Endothelial cell of umbilical vein (primary cell): ENCODE data around the gene SMIM7. TPM values are rescaled to one million over a fixed set of nuclear protein-coding genes. Genes with fewer than 3 reads are reported as not detected.

Experiments
- BruUV-seq: library from RNA; stranded (reverse); fragments of 400-500 nt; replicated peaks from 2 replicates; lab custom pipeline; 2021; lab: Mats Ljungman, UMichigan
- CTCF ChIA-PET: fragments of 300-600, 350-600 bp; sonication (Branson Sonifier 250); formaldehyde crosslinking; loops from one replicate; lab custom pipeline; 2021; ENCODE audit warnings: antibody characterized with exemption, inconsistent platforms; lab: Charles Lee
- POLR2A ChIA-PET: fragments of 300-600, 350-600 bp; sonication (Branson Sonifier 250); formaldehyde crosslinking; loops from one replicate; lab custom pipeline; 2021; ENCODE audit warnings: antibody characterized with exemption, inconsistent platforms; lab: Charles Lee
- DNase-seq: peaks from one replicate; pipeline ENCODE4 v3.0.0-alpha.2; 2011; ENCODE audit warnings: low read depth, low spot score
- FAIRE-seq: peaks from 2 replicates; lab custom pipeline; 2011; peaks lifted over from hg19 to GRCh38; lab: Jason Lieb, UNC
- H2AFZ ChIP-seq: 2 replicates; pipeline ENCODE4 v1.6.0; 2012; ENCODE audit warnings: low read depth, low read length, control low read depth, inconsistent platforms
- H3K27ac ChIP-seq: 2 replicates; pipeline ENCODE4 v1.5.1; 2011; ENCODE audit warnings: low read depth, mild to moderate bottlenecking, control low read depth, low read length, moderate library complexity; ENCODE audit not compliant: insufficient read depth
- H3K27me3 ChIP-seq, 2 experiments: 2 replicates each; pipeline versions ENCODE4 v1.6.0 to v1.6.1; 2011; ENCODE audit warnings: low read length in 2 of 2, mixed read lengths in 1 of 2; ENCODE audit not compliant: control insufficient read depth in 2 of 2, insufficient read depth in 2 of 2
- H3K36me3 ChIP-seq, 2 experiments: 2 replicates in 1 of 2; 3 replicates in 1 of 2; pipeline ENCODE4 v1.5.1; 2011; ENCODE audit warnings: low read length in 2 of 2, mild to moderate bottlenecking in 1 of 2, moderate library complexity in 1 of 2; ENCODE audit not compliant: control insufficient read depth in 2 of 2, insufficient read depth in 2 of 2; ENCODE audit errors: extremely low read depth in 1 of 2
- H3K4me1 ChIP-seq: 3 replicates; pipeline ENCODE4 v1.5.1; 2011; ENCODE audit warnings: mild to moderate bottlenecking, low read length; ENCODE audit not compliant: control insufficient read depth, insufficient read depth; ENCODE audit errors: extremely low read depth
- H3K4me2 ChIP-seq: 2 replicates; pipeline ENCODE4 v1.6.1; 2011; ENCODE audit warnings: low read length, control low read depth, mixed read lengths; ENCODE audit not compliant: insufficient read depth
- H3K4me3 ChIP-seq, 3 experiments: fragments of 200-600 bp in 1 of 3; sonication (generic), shearing (Covaris generic) in 1 of 3; replicated peaks in 1 of 3; 2 replicates each; pipeline ENCODE4 v1.5.1; 2011 to 2016; ENCODE audit warnings: control low read depth in 3 of 3, low read length in 3 of 3, mild to moderate bottlenecking in 2 of 3, inconsistent platforms in 1 of 3, low read depth in 1 of 3, moderate library complexity in 1 of 3; ENCODE audit not compliant: insufficient read depth in 1 of 3
- H3K79me2 ChIP-seq: 2 replicates; pipeline ENCODE4 v1.6.0; 2012; ENCODE audit warnings: low read length, inconsistent platforms; ENCODE audit not compliant: control insufficient read depth, insufficient read depth
- H3K9ac ChIP-seq: replicated peaks from 2 replicates; pipeline ENCODE3; 2011; ENCODE audit warnings: low read length, control low read depth; ENCODE audit not compliant: insufficient read depth; ENCODE audit errors: extremely low read depth
- H3K9me1 ChIP-seq: replicated peaks from 3 replicates; pipeline ENCODE4 v1.6.0; 2011; ENCODE audit warnings: mild to moderate bottlenecking, low read length; ENCODE audit not compliant: control insufficient read depth, insufficient read depth; ENCODE audit errors: extremely low read depth
- H3K9me3 ChIP-seq: replicated peaks from 2 replicates; pipeline ENCODE4 v1.5.1; 2012; ENCODE audit warnings: low read length, inconsistent platforms; ENCODE audit not compliant: control insufficient read depth, insufficient read depth
- H4K20me1 ChIP-seq: replicated peaks from 2 replicates; pipeline ENCODE3; 2011; ENCODE audit warnings: mild to moderate bottlenecking, low read length; ENCODE audit not compliant: control insufficient read depth, insufficient read depth; ENCODE audit errors: extremely low read depth
- FOS ChIP-seq: IDR thresholded peaks from 2 replicates; pipeline ENCODE4 v1.6.1; 2011; ENCODE audit warnings: mild to moderate bottlenecking, low read length, moderate library complexity, borderline replicate concordance; ENCODE audit not compliant: insufficient read depth
- GATA2 ChIP-seq: IDR thresholded peaks from 2 replicates; pipeline ENCODE4 v1.7.0; 2011; ENCODE audit warnings: low read depth, mild to moderate bottlenecking, moderate library complexity, mixed read lengths, low read length; ENCODE audit not compliant: insufficient read length, insufficient read depth
- JUN ChIP-seq: IDR thresholded peaks from 2 replicates; pipeline ENCODE4 v1.6.1; 2011; ENCODE audit warnings: borderline replicate concordance, low read depth; ENCODE audit not compliant: insufficient read length, insufficient read depth
- MYC ChIP-seq: IDR thresholded peaks from one replicate; pipeline ENCODE4 v1.6.1; 2011; ENCODE audit warnings: mild to moderate bottlenecking, low read depth, low read length
- POLR2A ChIP-seq: IDR thresholded peaks from 2 replicates; pipeline ENCODE4 v1.6.1; 2012; ENCODE audit warnings: low read depth, mild to moderate bottlenecking, control low read depth, low read length
- POLR2AphosphoS5 ChIP-seq: IDR thresholded peaks from 2 replicates; pipeline ENCODE4 v1.6.1; 2012; ENCODE audit warnings: low read depth, mild to moderate bottlenecking, control low read depth, low read length, moderate library complexity; ENCODE audit not compliant: insufficient read depth
- dilution Hi-C: fragments of 300-500 bp; cut with MboI; formaldehyde crosslinking; loops from one replicate; pipeline ENCODE4 v1.15.0; 2019; ENCODE audit warnings: low sequenced_read_pairs; ENCODE audit not compliant: extremely low pct_ligation_motif_present
- intact Hi-C: fragments of 100-400 bp; cut with micrococcal nuclease; formaldehyde crosslinking; loops from one replicate; pipeline ENCODE4 v1.10.0; 2022
- polyA plus RNA-seq, 4 experiments: library from polyadenylated mRNA; depleted of rRNA in 3 of 4; stranded (reverse) in 3 of 4; unstranded in 1 of 4; fragments of >200 nt; gene quantifications; 2 replicates each; pipeline versions ENCODE4 v1.2.1 to v1.2.3, GENCODE V29; 2011 to 2012; ENCODE audit warnings: missing spikeins in 1 of 4
- total RNA-seq: library from RNA; stranded (reverse); gene quantifications from 2 replicates; pipeline ENCODE4 v1.2.3, GENCODE V29; 2021
- TF ChIP-seq, protein P1 (sequence below), 2 donors: IDR thresholded peaks; 1 replicate in 1 of 2; 2 replicates in 1 of 2; pipeline ENCODE4 v1.5.1; 2011; ENCODE audit warnings: low read length in 2 of 2, mild to moderate bottlenecking in 2 of 2, moderate library complexity in 2 of 2, control low read depth in 1 of 2, inconsistent platforms in 1 of 2, low read depth in 1 of 2; ENCODE audit not compliant: insufficient read depth in 1 of 2; ENCODE audit errors: extremely low read depth in 1 of 2
- TF ChIP-seq, protein P2 (sequence below): IDR thresholded peaks from 2 replicates; pipeline ENCODE4 v1.6.1; 2011; ENCODE audit not compliant: insufficient read depth, insufficient read length

SMIM7 gene
- total and polyA plus RNA-seq, 2 donors (not counting 3 experiments of a cell fraction or from before 2014, with no cell fraction given): 51.1 to 62.0 TPM

DNA sequence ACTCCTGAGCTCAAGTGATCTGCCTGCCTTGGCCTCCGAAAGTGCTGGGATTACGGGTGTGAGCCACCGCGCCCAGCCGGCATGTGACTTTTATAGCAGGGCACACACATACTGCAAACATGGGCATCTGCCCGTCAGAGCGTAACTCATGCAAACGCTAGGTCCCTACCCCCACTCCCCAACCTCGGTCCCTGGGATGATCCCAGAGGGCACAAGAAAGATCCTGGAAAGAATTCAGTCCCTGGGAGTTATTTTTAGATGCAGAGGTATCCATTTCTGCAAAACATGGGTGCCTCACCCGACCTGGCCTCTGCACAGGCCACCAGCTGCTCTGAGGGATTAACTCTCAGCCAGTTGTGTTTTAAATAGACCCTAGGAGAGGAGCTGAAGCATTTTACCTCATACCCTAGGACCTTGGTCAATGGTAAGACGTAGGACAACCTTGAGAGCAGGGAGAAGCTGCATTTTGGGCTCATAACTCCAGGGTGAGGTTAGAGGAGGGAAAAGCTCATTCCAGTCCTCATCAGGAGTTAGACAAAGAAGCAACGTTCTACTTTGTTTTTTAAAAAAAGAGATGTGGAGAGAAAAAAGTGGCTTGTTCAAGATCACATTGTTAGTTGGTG, 11.8 kb upstream of the SMIM7 start:
- Histone ChIP-seq H3K4me2 (no peak overlapping the region), H3K27ac (no peak overlapping the region), H3K79me2 (no peaks in the 10 kb centered on the region), H3K4me3 (no peak overlapping the region), H3K27me3 (no peaks in the 10 kb centered on the region), H3K9ac (no peak overlapping the region), H3K9me1 (no peaks in the 10 kb centered on the region), H3K4me1 (no peaks in the 10 kb centered on the region), H2AFZ (no peak overlapping the region), H4K20me1 (no peaks in the 10 kb centered on the region), H3K9me3 (no peaks in the 10 kb centered on the region), H3K36me3 (no peaks in the 10 kb centered on the region)
- dilution Hi-C loops (no loop called here), intact Hi-C loops (no loop called here)
- no peak for TF ChIP-seq GATA2
- no peak for TF ChIP-seq JUN
- TF ChIP-seq, protein P1, sequence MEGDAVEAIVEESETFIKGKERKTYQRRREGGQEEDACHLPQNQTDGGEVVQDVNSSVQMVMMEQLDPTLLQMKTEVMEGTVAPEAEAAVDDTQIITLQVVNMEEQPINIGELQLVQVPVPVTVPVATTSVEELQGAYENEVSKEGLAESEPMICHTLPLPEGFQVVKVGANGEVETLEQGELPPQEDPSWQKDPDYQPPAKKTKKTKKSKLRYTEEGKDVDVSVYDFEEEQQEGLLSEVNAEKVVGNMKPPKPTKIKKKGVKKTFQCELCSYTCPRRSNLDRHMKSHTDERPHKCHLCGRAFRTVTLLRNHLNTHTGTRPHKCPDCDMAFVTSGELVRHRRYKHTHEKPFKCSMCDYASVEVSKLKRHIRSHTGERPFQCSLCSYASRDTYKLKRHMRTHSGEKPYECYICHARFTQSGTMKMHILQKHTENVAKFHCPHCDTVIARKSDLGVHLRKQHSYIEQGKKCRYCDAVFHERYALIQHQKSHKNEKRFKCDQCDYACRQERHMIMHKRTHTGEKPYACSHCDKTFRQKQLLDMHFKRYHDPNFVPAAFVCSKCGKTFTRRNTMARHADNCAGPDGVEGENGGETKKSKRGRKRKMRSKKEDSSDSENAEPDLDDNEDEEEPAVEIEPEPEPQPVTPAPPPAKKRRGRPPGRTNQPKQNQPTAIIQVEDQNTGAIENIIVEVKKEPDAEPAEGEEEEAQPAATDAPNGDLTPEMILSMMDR (IDR thresholded peaks at IDR 0.05; ENCODE audit: extremely low read depth in 1 of 2, insufficient read depth in 1 of 2, low read depth in 1 of 2, low read length in 2 of 2): no peak
- no peak for TF ChIP-seq POLR2A
- no peak for TF ChIP-seq POLR2AphosphoS5
- no peak for TF ChIP-seq MYC
- TF ChIP-seq, protein P2, sequence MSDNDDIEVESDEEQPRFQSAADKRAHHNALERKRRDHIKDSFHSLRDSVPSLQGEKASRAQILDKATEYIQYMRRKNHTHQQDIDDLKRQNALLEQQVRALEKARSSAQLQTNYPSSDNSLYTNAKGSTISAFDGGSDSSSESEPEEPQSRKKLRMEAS: no peak
- TF ChIP-seq FOS: no peak
- BruUV-seq: no TSS peak
- ChIA-PET CTCF (interaction anchor here (1.4 to 1.5 kb wide), 3 partner anchors 8 to 126 kb away, joined by 3 to 8 read pairs (median 3); no protein-coding TSS in a partner anchor), POLR2A (interaction anchor here (0.6 kb wide), 2 partner anchors 27 to 717 kb away, joined by 3 to 4 read pairs; no protein-coding TSS in a partner anchor)
- FAIRE-seq (no peak), DNase-seq (no peak)
